Endothelial cell (in vitro differentiated cells): Measurements from ENCODE around the gene MAGI2. TPM values are rescaled to one million over a fixed set of nuclear protein-coding genes. Genes with fewer than 3 reads are reported as not detected.

Experiments
- DNase-seq: peaks from one replicate; pipeline ENCODE4 v3.0.0; 2021; ENCODE audit warnings: low spot score
- H3K27ac Mint-ChIP-seq: one replicate; pipeline ENCODE4 v1.8.0; 2021; ENCODE audit warnings: mixed read lengths, inconsistent platforms; ENCODE audit not compliant: unreplicated experiment
- H3K27me3 Mint-ChIP-seq: one replicate; pipeline ENCODE4 v1.8.0; 2021; ENCODE audit warnings: mild to moderate bottlenecking, moderate library complexity, mixed read lengths, inconsistent platforms; ENCODE audit not compliant: unreplicated experiment
- H3K36me3 Mint-ChIP-seq: one replicate; pipeline ENCODE4 v1.8.0; 2021; ENCODE audit warnings: mild to moderate bottlenecking, low read depth, mixed read lengths, inconsistent platforms; ENCODE audit not compliant: unreplicated experiment
- H3K4me1 Mint-ChIP-seq: one replicate; pipeline ENCODE4 v1.8.0; 2021; ENCODE audit warnings: mild to moderate bottlenecking, mixed read lengths, inconsistent platforms; ENCODE audit not compliant: unreplicated experiment
- H3K4me3 Mint-ChIP-seq: one replicate; pipeline ENCODE4 v1.8.0; 2021; ENCODE audit warnings: mild to moderate bottlenecking, mixed read lengths, inconsistent platforms; ENCODE audit not compliant: unreplicated experiment
- H3K9me3 Mint-ChIP-seq: one replicate; pipeline ENCODE4 v1.8.0; 2021; ENCODE audit warnings: mixed read lengths, inconsistent platforms; ENCODE audit not compliant: unreplicated experiment
- total RNA-seq: library from RNA; stranded (reverse); fragmentation: NEBNext Ultra II Directional; extraction: Animal tissue kit (Norgen Biotek cat#: 25700); gene quantifications from one replicate; pipeline ENCODE4 v1.2.1, GENCODE V29; 2021; ENCODE audit not compliant: unreplicated experiment
- TF ChIP-seq, protein P1 (sequence below): fragments of 200-600 bp; sonication (generic); IDR thresholded peaks from one replicate; pipeline ENCODE4 v1.5.0; 2021; ENCODE audit warnings: antibody characterized with exemption; ENCODE audit not compliant: unreplicated experiment

The MAGI2 gene
- total RNA-seq, 1 donor from 2014 or later = 6.3 TPM

DNA sequence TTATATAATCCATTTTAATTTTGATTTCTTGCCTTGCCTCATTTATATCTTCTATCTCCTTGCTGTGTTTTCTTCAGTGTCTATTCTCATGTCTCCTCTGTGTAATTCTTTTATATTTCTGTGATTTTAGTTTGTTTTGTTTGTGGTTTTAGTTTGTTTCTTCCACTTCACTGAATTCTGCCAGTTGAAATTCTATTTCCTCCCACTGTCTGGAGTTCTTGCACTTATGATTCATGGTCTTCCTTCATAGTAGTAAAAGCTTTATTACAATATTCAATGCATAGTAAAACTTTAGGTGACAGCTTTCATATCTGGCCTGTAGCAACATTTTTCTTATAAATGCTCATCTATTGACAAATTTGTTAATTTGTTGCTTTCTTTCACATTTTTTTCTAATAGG is 113.3 kb downstream of the MAGI2 start:
- Mint-ChIP-seq H3K9me3 (no peaks in the 10 kb centered on the region), H3K36me3 (no peaks in the 10 kb centered on the region), H3K27me3 (no peaks in the 10 kb centered on the region)

DNA sequence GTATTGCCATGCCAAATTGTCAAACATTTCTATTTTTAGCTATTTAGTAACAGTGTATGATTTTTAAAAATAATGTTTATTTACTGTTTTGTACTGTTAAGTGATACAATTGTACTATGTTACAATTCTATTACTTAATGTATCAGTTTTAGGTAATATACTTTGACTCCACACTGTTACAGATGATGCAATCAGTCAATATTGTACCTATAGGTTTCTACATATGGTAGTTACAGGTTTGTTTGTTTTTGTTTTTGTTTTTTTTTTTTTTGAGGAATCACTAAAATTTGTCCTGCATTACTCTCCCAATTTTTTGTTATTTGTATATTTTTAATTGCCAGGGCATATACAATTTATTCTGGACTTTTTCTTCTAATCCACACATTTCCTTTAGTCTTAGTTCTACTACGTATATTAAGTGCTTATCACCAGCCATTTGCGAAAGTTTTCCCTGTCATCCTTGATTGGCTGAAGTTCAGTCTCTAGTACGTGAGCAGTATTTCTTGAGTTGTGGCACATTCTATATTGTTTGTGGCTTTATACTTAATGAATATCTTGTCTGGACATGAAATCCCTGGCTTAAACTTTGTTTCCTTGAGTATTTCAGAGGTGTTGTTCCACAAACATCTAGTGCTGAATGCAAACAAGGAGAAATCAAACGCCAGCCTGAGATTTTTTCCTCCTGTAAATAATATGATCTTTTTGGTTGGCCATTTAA is 114.1 kb downstream of the MAGI2 start:
- Mint-ChIP-seq H3K27me3 (no peaks in the 10 kb centered on the region), H3K36me3 (no peaks in the 10 kb centered on the region), H3K27ac (no peak overlapping the region), H3K4me3 (no peak overlapping the region), H3K9me3 (no peaks in the 10 kb centered on the region), H3K4me1 (no peaks in the 10 kb centered on the region)
- DNase-seq = no peak
- TF ChIP-seq, protein P1, sequence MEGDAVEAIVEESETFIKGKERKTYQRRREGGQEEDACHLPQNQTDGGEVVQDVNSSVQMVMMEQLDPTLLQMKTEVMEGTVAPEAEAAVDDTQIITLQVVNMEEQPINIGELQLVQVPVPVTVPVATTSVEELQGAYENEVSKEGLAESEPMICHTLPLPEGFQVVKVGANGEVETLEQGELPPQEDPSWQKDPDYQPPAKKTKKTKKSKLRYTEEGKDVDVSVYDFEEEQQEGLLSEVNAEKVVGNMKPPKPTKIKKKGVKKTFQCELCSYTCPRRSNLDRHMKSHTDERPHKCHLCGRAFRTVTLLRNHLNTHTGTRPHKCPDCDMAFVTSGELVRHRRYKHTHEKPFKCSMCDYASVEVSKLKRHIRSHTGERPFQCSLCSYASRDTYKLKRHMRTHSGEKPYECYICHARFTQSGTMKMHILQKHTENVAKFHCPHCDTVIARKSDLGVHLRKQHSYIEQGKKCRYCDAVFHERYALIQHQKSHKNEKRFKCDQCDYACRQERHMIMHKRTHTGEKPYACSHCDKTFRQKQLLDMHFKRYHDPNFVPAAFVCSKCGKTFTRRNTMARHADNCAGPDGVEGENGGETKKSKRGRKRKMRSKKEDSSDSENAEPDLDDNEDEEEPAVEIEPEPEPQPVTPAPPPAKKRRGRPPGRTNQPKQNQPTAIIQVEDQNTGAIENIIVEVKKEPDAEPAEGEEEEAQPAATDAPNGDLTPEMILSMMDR = no peak

More for the DNA sequence above, 113.3 kb downstream of the MAGI2 start:
- H3K27ac Mint-ChIP-seq = no peak overlapping the region
- TF ChIP-seq, protein P1 = no peak
- H3K4me3 Mint-ChIP-seq = no peak overlapping the region
- no peak for DNase-seq
- H3K4me1 Mint-ChIP-seq = no peaks in the 10 kb centered on the region

DNA sequence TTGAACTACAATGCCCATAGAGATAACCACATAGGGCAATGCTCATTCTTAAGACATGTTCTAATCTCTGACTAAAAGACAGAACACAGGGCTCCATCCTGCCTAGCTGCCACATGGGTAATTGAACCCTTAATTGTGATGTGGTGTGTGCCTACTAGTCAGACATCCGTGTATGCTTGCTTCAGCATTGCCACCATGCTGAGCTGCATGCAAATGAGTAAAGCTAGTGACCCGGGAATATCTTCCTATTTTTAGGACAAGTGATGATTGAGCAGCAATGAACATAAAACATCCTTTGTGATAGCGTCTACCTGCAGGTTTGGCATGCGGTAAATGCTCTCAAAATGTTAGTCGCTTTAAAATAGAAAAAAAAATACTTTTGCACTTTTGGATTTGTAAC is 115.8 kb downstream of the MAGI2 start:
- Mint-ChIP-seq H3K4me1 (no peaks in the 10 kb centered on the region), H3K4me3 (no peak overlapping the region)

DNA sequence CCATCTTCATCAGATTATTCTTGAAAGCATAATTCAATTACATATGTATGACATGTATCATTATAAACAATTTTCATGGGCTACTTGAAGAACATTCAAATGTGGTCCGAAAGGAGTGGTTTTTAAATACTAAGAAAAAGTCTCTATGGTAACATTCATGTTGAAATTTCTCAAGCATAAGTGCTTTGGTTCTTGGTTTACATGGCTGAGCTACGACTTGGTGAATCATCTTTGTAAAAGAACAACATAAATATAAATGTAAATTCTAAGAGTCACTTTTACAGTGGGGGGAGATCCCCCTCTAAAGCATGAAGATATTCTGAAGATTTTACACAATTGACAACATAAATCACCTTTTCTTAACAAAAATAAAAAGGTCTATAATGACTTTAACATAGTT is 118.6 kb downstream of the MAGI2 start:
- no peaks in the 10 kb centered on the region for H3K36me3 Mint-ChIP-seq

More for the DNA sequence above, 115.8 kb downstream of the MAGI2 start:
- Mint-ChIP-seq H3K9me3 (no peaks in the 10 kb centered on the region), H3K36me3 (no peaks in the 10 kb centered on the region), H3K27ac (no peak overlapping the region), H3K27me3 (no peaks in the 10 kb centered on the region)
- TF ChIP-seq, protein P1 = no peak
- DNase-seq = no peak

DNA sequence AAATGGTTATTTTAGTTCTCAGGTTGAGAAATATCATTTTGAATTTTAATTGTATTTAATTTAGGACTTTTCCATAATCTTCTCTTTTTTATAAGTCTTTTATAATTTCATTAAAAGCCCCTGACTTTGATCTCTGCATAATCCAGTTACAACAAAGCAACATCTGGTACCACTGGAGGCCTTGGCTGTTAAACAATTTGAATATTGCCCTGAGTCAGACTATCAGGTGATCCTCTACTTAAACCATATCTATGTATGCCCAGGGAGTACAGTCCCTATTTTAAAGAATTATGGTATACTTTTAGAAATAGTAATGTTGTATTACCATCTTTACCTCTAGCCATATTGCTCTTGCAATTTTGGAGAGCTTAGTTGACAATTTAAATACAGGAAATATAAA is 119.1 kb downstream of the MAGI2 start:
- Mint-ChIP-seq H3K4me1 (no peaks in the 10 kb centered on the region), H3K36me3 (no peaks in the 10 kb centered on the region), H3K27me3 (no peaks in the 10 kb centered on the region)

More for the DNA sequence above, 118.6 kb downstream of the MAGI2 start:
- TF ChIP-seq, protein P1 = no peak
- Mint-ChIP-seq H3K27ac (no peak overlapping the region), H3K4me1 (no peaks in the 10 kb centered on the region), H3K9me3 (no peaks in the 10 kb centered on the region), H3K27me3 (no peaks in the 10 kb centered on the region), H3K4me3 (no peak overlapping the region)
- DNase-seq = no peak

More for the DNA sequence above, 119.1 kb downstream of the MAGI2 start:
- no peaks in the 10 kb centered on the region for H3K9me3 Mint-ChIP-seq
- no peak overlapping the region for H3K4me3 Mint-ChIP-seq
- no peak overlapping the region for H3K27ac Mint-ChIP-seq
- DNase-seq = no peak
- TF ChIP-seq, protein P1 = no peak
